HG02981 (cell line): ENCODE results near the gene GINS2.

Experiments used
- ATAC-seq: cut with Tn5 transposase; IDR thresholded peaks from one replicate; pipeline ENCODE4 v1.9.1; 2021; ENCODE audit warnings: mild to moderate bottlenecking, moderate library complexity; ENCODE audit not compliant: unreplicated experiment

The GINS2 gene

DNA sequence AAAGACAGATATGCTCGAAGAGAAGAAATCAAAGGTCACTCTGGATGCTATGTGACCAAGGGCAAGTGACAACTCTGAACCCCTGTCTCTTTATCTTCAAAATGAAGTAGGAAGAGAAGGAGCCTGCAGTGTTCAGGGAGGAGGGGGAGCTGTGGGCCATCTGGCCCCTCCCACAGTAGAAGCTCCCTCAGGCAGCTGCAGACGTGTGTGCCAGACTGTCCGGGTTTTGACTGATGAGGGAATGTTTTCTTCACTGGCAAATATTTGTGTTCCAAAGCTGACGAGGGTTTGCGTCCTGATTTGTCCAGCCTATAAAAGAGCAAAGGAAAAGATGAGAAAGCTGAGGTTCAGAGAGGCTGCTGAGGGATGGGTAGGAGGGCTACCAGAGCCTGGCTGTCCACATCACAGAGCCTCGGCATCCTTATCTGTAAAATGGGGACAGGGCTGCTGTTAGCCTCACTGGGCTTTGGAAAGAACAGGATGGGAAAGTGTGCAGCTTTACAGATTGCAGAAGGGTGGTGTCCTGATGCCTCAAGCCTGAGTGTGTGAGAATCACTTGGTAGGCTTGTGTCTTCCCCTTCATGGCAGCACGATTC lies 1.8 kb upstream of the GINS2 start:
- no peak for ATAC-seq

DNA sequence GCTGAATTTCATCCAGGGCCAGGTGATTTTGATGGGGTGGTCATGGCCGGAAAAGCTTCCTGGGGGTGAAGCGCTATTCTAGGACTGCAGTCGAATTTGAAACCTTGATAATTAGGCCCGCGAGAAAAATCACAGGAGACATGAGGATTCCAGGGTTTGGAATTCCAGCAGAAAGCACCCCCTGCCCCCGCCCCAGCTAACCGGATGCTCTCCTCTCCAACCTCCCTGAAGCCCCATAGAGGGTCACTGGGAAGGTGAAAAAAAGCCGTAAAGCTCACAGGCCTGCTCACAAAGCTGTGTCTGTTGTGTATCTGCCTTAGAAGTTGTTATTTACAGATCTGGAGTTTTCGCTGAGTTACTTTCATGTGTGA lies 1.2 kb upstream of the GINS2 start:
- no peak for ATAC-seq

DNA sequence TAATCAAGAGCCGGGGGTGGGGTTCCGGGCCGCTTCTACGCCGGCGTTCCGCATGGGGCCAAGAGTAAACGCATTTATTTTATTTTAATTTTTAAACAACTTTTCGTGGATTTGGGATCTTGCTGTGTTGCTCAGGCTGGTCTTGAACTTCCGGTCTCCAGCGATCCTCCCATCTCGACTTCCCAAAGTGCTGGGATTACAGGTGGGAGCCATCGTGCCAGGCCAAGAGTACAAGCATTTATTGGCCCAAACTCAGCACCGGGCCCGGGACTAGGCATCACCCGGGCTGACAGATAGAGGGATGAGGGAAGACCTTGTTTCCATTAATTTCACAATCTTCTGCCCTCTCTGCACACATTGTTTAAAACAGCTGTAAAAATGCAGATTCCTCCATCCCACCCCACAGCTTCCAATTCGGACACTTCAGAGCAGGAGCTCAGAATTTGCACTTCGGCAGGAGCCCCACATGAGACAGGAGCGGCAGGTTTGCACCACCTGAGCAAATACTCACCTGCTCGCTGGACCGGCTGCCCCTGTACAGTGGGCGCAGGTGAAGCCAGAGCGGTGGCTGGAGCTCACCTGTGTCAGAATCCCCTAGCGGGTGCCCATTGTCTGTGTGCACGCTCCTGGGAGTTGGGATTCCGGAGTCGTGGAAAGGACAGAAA lies 663 bp upstream of the GINS2 start:
- no peak for ATAC-seq

DNA sequence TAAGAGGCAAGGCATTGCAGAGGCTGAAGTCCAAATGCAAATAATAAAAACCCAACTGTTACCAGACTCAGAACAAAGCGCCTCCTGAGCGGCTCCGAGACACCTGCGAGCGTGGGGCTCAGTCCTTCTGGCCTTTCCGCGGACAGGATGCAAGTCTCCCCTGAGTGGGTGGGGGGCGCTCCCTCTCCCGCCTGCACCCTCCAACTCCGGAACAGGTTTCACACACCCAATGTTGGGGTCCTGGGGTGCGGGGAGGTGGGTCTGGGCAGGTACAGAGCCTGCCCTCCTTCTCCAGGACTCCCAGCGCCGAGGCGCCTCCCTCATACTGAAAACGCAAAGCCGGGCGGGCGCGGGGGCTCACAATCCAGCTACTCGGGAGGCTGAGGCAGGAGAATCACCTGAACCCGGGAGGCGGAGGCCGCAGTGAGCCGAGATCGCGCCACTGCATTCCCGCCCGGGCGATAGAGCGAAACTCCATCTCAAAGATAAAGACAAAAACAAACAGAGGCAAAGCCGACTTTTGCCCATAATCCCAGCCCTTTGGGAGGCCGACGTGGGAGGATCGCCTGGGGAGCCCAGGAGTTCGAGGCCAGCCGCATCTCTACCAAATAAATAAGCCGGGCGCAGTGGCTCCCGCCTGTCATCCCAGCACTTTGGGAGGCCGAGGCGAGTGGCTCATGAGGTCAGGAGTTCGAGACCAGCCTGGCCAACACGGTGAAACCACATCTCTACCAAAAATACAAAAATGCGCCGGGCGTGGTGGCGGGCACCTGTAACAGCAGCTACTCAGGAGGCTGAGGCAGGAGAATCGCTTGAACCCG lies 893 bp downstream of the GINS2 start:
- no peak for ATAC-seq

DNA sequence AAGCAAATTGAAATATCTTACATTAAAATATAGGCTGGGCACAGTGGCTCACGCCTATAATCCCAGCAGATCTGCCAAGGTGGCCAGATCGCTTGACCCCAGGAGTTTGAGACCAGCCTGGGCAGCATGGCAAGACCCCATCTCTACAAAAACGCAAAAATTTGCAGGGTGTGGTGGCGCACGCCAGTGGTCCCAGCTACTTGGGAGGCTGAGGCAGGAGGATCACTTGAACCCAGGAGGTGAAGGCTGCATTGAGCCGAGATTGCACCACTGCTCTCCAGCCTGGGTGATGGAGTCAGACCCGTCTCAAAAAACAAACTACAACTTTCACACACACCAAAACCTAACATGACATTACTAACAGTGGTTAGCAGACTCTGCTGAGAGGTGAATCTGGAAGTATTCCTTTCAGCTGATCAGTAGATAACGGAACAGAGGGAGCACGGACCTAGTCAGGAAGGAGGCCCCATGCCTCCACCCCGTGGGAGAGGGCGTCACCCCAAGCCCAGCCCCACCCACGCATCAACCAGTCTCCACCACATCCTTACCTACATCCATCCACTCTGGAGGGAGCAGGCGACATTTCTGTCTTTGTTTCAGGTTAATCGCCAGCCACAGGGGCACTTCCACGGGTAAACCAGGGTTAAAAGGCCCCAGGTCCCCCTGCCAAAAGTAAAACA lies 1.7 kb downstream of the GINS2 start:
- no peak for ATAC-seq

DNA sequence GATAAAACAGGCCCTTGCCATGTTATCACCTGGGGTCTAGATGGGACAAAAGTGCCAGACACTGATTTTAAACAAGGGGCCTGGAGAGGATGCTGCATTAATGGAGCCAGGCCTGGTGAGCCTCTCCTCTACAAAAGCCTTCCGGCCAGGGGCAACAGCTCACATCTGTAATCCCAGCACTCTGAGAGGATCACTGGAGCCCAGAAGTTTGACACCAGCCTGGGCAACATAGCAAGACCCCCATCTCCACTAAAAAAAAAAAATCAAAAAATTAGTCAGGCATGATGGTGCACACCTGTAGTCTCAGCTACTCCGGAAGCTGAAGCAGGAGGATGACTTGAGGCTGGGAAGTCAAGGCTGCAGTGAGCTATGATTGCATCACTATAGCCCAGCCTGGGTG lies 3.5 kb downstream of the GINS2 start:
- ATAC-seq = no peak

DNA sequence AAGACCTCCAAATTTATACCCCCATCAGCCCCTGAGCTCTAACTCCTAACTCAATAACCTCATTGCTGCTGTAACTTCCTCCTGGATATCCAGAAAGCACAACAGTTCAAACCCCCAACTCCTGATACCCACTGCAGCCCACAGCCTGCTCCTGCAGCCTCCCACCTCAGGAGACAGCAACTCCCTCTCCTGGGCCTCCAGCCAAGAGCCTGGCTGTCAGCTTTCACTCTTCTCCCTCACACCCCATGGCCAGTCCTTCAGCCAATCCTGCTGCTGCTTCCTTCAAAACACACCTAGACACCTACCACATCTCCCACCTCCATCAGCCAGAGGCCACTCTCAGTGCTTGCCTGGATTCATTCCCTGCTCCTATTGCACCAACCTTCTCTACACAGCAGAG lies 5.4 kb downstream of the GINS2 start:
- no peak for ATAC-seq

DNA sequence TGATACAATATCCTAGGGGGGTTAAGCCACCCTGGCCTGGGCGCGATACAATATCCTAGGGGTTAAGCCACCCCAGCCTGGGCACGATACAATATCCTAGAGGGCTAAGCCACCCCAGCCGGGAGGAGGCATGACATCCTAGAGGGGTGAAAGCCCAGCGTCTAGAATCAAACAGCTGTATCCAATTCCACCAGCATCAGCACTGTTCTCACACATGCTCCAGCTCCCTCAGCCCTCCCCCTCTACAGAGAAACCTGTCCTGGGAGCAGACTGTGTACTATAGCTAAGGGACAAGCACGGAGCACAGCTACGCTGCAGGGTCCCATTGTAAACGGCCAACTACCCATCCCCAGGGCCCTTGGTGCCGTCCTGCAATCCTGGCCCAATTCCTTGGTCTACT lies 6.2 kb downstream of the GINS2 start:
- ATAC-seq = no peak

DNA sequence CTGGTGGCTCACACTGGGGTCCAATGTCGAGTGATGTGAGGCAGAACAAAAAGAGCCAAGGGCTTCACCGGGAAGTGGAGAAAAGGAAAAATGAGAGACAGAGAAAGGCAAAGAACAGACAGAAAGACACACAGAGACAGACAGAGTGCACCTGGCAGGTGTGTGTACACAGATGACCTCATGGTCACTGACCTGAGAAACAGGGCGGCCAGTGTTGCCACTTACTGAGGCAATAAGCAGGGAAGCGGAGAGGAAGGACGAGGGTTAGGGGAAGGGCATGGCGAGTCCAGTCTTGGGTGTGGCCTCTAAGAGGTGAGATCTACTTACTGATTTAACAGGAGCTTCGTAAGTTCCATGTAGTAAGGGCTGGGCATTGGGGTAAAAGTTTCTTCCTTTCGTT lies 7.5 kb downstream of the GINS2 start:
- no peak for ATAC-seq

DNA sequence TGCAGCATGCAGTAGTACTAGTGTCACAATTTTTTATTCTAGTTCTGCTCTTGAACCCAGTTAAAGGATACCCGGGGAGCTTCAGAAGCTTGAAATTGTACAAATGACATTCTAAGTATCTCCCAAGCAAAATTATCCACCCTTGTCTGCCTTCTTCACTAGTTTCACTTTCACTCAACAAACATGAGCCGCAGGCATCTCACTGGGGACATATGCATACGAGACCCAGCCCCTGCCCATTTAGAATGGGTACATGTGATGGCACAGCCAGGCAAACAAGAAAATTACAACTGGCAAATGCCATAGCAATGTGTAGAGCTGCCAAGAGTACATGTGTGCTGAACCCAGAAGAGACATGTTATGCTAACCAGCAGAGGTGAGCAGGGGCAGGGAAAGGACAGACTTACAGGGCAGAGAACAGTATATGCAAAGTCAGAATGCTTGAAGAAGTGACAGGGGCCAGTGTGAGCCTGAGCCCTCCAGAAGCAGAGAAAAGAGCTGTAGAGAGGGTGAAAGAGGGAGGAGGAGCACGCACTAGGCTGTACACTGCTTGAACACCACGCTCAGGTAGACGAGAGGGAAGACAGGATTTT lies 8.3 kb downstream of the GINS2 start:
- no peak for ATAC-seq

DNA sequence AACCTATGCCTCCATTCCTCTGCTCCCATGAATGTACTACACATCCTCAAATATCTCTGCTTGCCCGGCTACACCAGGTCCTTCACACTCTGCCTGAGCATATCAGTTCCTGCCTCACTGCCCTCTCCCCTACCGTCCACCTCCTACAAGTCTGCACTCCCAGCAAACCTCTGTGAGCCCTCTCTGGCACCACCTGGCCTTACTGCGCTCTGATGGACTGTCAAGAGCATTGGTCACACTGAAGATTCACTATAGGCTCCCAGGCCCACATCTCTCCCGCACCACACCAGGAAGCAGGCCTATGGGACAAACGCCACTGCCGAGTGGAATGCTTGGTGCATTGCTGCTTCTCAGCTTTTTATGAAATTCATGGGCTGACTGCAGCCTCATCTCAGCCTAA lies 8.9 kb downstream of the GINS2 start:
- ATAC-seq = no peak

DNA sequence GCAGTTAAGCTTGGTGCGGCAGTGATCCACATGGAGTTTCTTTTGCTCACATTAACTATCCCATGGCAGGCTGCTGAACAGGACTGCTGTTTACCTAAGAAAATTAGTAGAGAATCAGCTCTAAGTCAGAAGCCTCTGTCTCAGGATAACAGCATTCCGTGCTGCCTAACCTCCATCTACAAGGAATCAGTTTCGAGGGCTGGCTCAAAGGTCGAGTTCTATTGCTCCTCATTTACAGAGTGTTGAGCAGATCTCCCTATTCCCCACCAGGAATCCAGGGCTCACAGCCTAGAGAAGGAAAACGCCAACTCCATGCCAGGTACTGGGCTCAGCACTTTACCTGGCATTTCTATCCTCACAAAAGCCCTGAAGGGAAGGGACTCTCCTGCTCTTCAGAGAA lies 9.9 kb downstream of the GINS2 start:
- ATAC-seq = no peak

DNA sequence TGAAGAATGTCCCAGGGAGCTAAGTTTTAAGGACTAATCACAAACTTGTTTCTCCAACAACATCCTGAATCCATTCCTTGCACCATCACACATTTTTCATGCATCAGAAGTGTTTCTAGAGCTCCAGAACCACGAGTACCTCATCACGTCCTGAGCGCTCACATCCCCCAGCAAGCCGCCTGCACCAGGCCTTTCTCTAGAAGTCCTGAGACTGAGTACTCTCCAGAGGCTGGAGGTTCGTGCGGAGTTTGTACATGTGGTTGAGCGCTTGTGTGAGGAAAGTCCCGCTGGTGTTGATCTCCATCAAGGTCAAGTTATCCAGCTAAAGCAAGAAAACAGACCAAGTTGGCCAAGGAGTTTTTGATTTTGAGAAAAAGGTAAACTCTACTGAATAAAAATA lies 10.7 kb downstream of the GINS2 start:
- ATAC-seq = no peak

DNA sequence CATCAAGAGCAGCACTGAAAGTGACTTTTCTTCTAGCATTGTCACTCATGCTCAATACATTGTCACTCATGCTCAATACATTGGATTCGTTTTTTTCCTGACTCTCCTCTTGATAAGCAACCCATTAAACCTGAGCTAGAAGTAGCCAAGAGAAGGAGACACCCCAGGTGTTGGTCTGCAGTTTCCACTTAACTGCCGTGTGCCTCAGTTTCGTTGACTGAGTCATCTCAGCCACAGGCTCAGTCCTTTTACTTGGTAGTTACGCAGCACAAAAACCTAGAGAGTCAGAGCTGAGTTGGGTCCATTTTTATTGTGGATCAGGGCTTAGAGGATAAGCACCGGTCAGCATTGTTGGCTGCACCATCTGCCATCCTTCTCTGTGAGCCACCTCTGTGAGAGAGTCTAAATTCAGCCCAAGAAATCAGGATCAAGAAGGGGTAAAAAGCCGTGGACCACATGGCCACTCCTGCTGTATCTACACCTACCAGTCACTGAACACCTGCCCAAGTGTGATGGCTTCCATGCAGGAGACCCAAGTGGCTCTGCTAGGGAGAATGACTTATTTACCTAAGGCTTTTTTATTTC lies 11.3 kb downstream of the GINS2 start:
- no peak for ATAC-seq

DNA sequence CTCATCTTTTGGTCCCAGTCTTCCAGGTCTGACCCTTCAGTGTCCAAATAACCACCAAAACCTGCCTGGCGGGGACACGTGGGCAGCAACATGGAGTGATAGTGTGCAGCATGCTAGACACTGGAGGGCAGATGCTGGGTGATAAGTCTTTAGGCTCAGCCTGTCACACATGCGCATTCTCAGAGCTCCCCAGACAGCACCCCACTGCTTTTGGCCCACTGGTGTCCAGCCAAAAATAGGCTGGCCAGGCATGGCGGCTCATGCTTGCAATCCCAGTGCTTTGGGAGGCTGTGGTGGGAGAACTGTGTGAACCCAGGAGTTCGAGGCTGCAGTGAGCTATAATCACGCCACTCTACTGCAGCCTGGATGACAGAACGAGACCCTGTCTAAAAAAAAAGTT lies 12.3 kb downstream of the GINS2 start:
- ATAC-seq = no peak

DNA sequence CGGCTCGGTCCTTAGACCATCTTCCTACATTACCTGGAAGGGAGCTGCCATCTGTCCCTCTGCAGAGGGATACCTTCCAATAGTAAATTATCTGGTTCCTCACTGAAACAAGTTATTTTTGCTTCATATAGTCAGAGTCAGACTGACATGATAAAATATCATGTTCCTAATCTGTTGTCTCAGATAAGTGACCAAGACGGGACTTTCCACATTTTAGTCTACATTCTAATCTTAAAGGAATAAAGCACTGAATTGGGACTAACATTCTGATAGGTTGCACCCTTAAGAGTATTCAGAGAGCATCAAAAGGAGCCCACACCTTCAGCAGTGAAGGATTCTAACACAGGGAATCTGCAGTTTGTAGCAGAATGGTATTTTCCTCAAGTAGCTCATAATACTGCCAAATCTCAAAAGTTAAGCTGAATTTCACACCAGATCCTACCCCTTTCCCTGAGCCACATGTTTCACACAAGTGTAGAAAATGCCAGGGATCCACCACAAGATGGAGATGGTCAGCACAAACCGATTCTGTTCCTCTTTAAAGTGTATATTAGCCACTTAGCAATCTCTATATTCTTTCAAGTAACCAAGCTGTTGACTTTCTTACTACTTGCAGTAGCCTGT lies 13.4 kb downstream of the GINS2 start:
- no peak for ATAC-seq

DNA sequence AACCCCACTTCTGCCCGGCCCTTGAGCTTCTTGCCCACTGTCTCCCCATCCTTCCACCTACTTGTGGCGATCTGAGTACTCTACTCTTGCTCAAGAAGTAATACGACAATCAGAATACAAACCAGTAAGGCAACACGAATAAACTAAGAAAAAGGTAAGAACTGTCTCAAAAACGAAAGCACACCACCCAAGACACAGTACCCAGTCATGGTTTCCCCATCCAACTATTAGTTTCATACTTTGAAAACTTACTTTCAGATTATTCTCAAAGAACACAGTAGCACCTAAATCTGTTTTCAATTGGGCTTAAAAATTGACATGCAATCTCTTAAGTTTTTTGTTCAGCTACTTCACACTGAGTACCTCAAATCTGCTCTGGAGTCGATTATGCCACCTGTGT lies 13.9 kb downstream of the GINS2 start:
- no peak for ATAC-seq

DNA sequence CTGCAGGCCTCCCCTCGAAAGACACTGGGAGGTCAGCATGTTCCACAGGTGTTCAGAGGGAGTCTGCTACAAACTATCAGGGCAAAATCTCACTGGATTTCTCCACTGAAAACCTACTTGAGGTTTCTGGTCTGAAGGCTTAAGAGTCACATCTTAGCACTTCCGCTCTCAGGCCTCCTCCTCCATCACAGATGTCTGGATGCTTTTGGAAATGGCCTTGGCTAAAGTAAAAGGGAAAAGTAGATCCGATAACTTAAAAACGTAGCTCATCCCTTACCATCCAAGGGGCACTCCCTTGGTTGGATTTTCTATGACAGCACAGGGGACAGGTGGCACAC lies 14.4 kb downstream of the GINS2 start:
- no peak for ATAC-seq

DNA sequence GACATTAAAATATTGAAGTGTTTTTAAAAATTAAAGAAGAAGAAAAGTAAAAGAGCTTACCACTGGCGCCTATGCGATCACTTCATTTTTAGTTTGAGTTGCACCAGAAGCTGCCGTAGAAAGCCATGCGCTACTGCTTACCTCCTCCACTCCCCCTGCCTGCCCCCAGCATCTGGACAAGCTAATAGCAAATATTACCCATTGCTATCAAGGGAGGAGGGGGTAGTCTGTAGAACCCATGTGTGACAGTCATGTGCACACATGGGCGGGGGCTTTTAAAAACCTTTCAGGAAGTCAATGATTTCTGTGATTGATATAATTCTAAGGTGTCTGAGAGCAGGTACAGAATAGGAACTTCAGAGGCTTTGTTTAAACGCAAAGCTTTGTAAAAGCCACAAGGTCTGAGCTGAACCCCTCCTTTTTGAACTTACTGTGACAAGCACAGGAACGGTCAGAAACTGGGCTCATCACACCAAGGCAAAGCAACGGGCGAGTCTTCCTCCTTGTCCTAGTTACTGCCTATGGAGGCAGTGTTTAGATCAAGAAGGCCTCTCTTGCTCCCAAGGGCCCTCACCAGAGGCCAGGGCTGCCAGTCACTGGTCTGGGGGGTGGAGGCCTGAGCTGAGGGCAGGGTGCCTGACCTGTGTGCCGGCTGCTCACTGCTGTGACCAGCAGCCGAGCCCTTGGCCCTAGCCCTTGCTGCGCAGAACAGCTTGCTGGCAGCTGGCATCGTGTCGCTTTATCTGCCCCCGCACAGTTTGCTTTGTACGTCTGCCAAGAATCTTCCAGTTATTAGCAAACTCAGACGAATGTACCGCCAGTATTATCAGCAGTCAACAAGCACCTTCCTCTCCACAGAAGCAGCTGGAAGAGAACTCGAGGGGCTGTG lies 15.0 kb downstream of the GINS2 start:
- ATAC-seq = no peak

DNA sequence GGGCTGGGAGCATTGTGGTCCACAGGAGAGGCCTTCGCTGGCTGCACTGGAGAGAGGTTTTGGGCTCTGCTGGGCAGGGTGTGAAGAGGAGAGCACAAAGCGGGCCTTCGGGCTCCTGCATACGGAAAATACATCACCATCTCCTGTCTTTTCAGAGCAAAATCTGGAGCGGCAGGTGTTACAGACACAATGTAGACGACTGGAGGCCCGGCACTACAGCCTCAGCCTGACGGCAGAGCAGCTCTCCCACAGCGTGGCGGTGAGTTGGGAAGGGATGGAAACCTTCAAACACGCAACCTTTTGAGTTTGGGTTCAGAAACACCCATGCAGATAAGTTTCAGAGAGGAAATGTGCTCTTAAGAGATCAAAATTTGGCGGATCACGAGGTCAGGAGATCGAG lies 17.9 kb downstream of the GINS2 start:
- no peak for ATAC-seq
